ENCODE results near the gene RNF175.

DNA sequence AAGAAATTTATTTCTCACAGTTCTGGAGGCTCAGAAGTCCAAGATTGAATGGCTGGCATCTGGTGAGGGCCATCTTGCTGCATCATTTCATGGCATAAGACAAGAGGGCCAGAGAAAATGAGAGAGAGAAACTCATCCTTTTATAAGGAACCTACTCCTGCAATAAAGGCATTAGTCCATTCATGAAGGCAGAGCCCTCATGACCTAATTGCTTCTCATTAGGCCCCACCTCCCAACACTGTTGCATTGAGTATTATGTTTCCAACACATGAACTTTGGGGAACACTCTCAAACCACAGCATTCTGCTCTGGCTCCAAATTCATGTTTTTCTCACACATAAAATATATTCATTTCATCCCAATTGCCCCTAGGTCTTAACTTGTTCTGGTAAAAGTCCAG lies 14.2 kb downstream of the RNF175 start:
- TF ChIP-seq, protein P1, sequence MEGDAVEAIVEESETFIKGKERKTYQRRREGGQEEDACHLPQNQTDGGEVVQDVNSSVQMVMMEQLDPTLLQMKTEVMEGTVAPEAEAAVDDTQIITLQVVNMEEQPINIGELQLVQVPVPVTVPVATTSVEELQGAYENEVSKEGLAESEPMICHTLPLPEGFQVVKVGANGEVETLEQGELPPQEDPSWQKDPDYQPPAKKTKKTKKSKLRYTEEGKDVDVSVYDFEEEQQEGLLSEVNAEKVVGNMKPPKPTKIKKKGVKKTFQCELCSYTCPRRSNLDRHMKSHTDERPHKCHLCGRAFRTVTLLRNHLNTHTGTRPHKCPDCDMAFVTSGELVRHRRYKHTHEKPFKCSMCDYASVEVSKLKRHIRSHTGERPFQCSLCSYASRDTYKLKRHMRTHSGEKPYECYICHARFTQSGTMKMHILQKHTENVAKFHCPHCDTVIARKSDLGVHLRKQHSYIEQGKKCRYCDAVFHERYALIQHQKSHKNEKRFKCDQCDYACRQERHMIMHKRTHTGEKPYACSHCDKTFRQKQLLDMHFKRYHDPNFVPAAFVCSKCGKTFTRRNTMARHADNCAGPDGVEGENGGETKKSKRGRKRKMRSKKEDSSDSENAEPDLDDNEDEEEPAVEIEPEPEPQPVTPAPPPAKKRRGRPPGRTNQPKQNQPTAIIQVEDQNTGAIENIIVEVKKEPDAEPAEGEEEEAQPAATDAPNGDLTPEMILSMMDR (IDR thresholded peaks at IDR 0.05), result no peak
- no peak for TF ChIP-seq POLR2A (IDR thresholded peaks at IDR 0.05)
